COLO829 (cell line): Measurements from ENCODE around the gene RALGPS1.
"Not testable (repeated sequence)": the region's sequence is repeated elsewhere in the genome, so short reads cannot be mapped to it uniquely, and the experiment has no call there.

Source experiments
- DNase-seq: peaks from one replicate; pipeline ENCODE4 v3.0.0; 2012; ENCODE audit warnings: low spot score

Gene RALGPS1

DNA sequence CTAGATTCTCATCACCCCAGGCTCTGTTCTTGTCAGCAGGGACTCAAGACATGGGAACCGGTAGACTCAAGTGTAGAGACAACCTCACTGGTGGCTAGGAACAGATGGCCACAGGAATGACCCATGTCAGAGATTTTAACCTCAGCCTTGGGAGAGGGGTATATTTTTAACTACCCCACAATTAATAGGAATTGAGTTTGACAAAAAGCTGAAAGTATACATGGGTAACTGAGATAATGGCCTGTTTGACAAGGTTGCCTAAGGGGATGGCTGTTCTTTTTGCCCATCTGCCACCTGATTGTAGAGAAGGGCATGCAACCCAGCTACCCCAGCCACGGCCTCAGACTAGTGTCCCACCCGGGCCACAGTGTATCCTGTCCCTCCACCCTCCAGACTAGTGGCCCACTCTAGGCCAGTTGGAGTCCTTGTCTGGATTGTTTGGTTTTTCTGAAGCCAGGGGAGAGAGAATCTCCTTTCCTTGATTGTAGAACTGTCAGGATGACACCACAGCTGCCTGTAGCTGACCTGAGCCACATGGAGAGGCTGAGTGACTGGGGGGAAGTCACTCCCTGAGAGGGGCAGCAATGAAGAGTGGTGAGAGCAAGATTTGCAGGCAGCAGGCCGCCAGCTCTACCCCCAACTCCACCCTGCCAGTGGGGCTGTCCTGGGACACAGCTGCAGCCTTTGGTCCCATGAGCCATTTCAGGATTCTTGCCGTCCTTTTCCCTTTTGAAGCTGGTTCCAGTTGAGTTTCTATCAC is 222.5 kb downstream of the RALGPS1 start:
- no peak for DNase-seq

GRCh38 chr9:127137640-127138360 is 223.2 kb downstream of the RALGPS1 start:
- no peak for DNase-seq

DNA sequence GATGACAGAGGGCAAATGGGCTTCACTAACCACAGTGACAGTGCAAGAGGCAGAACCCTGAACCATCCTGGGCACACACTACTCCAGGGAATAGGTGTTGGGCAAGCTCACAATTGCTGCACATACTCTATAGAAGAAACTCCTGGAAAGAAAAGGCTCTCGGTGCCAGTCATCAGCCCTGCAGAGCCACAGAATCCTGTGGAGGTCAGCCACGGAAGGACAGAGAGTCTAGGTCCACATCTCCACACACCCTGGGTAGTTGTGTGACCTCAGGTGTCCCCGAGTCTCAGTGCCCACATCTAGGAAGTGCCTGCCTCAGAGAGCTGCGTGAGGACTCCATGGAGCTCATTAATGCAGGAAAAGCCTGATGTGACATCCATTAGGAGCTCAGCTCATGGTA is 223.9 kb downstream of the RALGPS1 start:
- no peak for DNase-seq

DNA sequence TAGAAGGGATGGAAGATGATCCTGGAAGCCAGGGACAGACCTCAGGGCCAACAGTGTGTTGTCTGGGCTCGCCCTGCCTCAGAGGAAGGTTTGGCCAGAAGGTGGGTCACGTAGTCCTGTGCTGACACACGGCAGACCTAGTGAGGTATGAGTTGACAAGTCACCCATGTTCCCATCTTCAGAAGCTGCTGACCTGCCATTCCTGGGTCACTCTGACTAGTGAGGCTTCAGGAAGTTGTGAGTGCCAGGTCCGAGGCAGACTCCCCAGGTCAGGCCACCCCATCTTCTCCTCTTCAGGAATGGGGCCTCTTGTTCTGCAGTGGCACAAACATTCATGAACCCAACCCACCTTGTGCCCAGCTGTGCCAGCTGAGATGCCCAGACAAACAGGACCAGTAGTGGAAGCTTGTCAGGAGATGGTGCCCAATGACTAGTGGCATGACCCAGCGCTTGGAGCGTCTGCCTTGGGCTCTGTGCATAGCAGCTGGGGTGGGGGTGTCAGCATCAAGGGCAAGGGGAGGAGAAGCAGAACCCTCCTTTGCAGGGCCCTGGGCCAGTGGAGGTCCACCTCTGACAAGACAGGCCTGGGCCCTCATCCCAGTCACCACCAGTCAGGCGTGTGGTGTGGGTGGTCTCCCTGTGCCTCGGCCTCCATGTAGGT is 224.6 kb downstream of the RALGPS1 start:
- no peak for DNase-seq

- no peak for DNase-seq
Observed at GRCh38 chr9:127139775-127140174, 225.2 kb downstream of the RALGPS1 start.

DNA sequence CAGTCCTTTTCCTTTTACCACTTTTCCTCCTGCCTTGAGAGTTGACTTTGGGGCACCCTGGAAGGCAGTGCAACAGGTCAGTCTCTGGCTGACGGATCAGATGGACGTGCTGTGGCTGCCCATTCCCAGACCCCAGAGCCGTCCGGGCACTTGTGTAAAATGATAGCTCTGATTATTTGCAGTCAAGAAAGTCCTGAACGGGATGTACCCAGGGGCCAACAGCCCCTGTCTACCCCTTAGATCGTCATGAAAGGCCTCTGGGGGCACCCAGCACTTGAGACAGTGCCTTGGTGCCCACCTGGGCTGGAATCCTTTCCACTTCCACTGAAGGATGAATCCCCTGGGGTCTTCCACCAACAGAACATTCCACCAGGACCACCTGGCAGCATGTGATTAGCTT is 225.6 kb downstream of the RALGPS1 start:
- no peak for DNase-seq

GRCh38 chr9:127140842-127141675 is 226.5 kb downstream of the RALGPS1 start:
- DNase-seq = no peak

GRCh38 chr9:127142291-127142690 is 227.7 kb downstream of the RALGPS1 start:
- no peak for DNase-seq

GRCh38 chr9:127142931-127143464 is 228.4 kb downstream of the RALGPS1 start:
- DNase-seq = no peak

- DNase-seq = no peak
Observed at GRCh38 chr9:127143920-127144465, 229.4 kb downstream of the RALGPS1 start.

GRCh38 chr9:127144670-127145445 is 230.3 kb downstream of the RALGPS1 start:
- no peak for DNase-seq

DNA sequence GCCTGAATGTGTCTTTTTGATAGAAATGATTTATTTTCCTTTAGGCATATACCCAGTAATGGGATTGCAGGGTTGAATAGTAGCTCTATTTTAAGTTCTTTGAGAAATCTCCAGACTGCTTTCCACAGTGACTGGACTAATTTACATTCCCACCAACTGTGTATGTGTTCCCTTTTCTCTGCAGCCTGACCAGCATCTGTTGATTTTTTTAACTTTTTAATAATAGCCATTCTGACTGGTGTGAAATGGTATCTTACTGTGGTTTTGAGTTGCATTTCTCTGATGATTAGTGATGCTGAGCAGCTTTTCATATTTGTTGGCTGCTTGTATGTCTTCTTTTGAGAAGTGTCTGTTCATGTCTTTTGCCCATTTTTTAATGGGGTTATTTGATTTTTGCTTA is 232.3 kb downstream of the RALGPS1 start:
- not testable (repeated sequence) for DNase-seq

DNA sequence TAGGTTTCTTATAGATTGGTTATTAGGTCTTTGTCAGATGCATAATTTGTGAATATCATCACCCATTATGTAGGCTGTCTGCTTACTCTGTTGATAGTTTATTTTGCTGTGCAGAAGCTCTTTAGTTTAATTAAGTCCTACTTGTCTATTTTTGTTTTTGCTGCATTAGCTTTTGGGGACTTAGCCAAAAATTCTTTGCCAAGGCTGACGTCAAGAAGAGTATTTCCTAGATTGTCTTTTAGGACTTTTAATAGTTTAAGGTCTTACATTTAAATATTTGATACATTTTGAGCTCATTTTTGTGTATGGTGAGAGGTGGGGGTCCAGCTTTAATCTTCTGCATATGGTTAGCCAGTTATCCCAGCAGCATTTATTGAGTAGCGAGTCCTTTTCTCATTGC is 232.7 kb downstream of the RALGPS1 start:
- no peak for DNase-seq

- no peak for DNase-seq
Observed at GRCh38 chr9:127148014-127148413, 233.4 kb downstream of the RALGPS1 start.

DNA sequence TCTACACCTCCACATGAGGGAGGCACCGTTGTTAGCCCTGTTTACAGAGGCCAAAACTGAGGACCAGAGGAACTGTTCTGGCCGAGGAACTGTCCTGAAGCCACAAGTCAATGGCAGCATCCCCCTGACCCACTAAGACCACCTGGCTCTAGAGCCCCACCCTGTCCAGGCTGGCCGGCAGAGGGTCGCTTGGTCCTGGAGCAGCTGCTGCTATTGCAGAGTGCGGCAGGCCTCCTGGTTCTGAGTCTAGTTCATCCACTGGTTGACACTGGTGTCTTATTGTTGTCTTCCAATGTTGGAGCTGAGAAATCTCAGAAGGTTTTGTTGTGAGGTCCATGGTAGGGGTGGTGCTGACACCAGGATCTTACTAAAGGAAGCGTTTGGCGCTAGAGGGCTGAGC is 234.4 kb downstream of the RALGPS1 start:
- DNase-seq = no peak

DNA sequence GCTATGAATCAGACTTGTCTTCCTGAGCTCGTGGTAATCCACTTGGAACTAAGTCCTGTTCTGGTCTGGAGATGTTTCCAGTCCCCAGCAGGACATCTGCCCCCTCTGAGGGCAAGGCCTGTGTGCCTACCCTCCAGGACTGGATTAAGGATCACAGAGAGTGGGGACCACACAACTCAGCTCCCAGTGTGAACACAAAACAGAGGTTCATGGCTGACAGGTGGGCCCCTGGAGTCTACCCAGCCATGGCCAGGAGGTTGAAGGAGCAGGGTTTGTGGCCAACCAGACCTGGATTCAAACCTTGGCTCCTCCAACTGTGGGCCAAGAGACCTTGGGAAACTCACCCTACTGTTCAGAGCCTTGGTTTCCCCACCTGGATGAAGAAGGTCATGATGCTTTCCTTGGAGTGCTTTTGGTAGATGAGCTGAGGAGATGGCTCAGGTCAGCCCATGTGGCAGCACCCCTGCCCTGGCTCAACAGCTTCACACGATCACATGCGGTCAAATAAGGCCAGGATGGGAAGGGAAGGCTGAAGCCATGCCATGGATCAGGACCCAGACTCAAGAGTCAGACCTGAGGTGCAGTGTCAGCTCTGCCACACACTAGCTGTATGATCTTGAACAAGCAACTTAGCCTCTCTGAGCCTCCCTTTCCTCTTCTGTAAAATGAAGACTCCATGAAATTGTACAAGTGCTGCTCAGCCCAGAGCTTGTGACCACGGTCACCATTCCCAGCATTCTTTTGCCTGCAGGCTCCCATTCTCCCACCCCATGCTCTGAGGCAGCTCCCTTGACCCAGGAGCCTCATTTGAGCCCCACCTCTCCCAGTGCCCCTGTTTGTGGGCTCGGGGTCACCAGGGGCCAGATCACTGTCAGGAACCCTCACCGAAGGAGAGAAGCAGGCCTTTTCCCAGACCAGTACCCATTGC is 235.1 kb downstream of the RALGPS1 start:
- DNase-seq = no peak

GRCh38 chr9:127153501-127153900 is 238.9 kb downstream of the RALGPS1 start:
- DNase-seq = no peak

GRCh38 chr9:127154003-127154389 is 239.4 kb downstream of the RALGPS1 start:
- no peak for DNase-seq

DNA sequence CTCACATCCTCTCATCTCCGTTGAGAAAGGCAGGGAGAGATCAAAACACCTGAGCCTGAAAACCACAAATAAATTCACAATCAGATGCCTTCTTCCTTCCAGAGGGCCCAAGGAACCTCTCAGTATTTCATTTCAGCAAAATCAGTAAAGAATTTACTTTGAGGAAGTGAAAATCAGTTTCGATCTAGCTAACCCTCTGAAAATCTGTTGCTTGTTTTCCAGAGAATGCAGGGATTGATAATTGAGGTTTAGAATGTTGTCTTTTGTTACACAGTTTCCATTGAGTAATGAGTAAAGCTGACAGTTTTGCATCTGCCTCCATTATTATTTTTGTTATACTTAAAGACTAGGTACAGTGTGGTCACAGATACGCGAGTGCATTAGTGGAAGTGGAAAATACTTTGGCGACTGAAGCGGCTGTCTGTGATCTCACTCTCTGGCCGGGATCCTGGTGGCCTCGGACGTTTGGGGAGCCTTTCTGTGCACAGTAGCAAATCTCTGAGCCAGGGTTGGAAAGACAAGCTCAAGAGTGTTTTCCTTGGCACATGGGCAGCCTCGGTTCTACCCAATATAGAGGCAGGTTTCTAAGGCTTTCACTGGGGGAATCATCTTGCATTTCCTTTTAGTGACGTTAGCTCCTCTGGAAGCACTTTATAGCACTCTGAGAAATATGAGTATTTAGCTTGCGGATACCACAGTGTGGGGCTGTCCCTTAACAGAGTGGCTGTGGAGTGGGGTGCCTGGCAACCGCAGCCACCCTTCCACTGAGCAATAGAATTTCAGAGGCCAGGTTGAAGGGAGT is 240.0 kb downstream of the RALGPS1 start:
- DNase-seq = no peak
